H9 (cell line): ENCODE results near the gene SELENOM. TPM values are rescaled to one million over a fixed set of nuclear protein-coding genes. Genes with fewer than 3 reads are reported as not detected.
A peak's percentile ranks its signal among the peaks of the same experiment; 100 is the strongest.

Experiments used
- DNase-seq: peaks from one replicate; pipeline ENCODE4 v3.0.0-alpha.2; 2017
- H2AFZ ChIP-seq: one replicate; pipeline ENCODE4 v1.6.1; 2013; ENCODE audit warnings: mild to moderate bottlenecking, low read length, control low read depth, moderate library complexity
- H2AK5ac ChIP-seq: 2 replicates; pipeline ENCODE4 v1.6.1; 2013; ENCODE audit warnings: low read length, control low read depth, mixed read lengths; ENCODE audit not compliant: insufficient read length
- H2BK120ac ChIP-seq: one replicate; pipeline ENCODE4 v1.6.1; 2013; ENCODE audit warnings: low read depth, mild to moderate bottlenecking, low read length, control low read depth, inconsistent platforms; ENCODE audit not compliant: poor library complexity, severe bottlenecking
- H2BK12ac ChIP-seq: 2 replicates; pipeline ENCODE4 v1.6.1; 2013; ENCODE audit warnings: low read length, control low read depth, mixed read lengths, low read depth; ENCODE audit not compliant: insufficient read length
- H2BK15ac ChIP-seq: 2 replicates; pipeline ENCODE4 v1.6.1; 2013; ENCODE audit warnings: low read depth, low read length, control low read depth
- H2BK20ac ChIP-seq: one replicate; pipeline ENCODE4 v1.6.1; 2013; ENCODE audit warnings: low read depth, mild to moderate bottlenecking, low read length, control low read depth, inconsistent platforms; ENCODE audit not compliant: poor library complexity, severe bottlenecking
- H2BK5ac ChIP-seq: 2 replicates; pipeline ENCODE4 v1.6.1; 2013; ENCODE audit warnings: low read length, control low read depth, mixed read lengths; ENCODE audit not compliant: insufficient read length
- H3K14ac ChIP-seq: 2 replicates; pipeline ENCODE4 v1.6.1; 2013; ENCODE audit warnings: low read length, control low read depth; ENCODE audit not compliant: insufficient read depth
- H3K18ac ChIP-seq: 2 replicates; pipeline ENCODE4 v1.6.1; 2013; ENCODE audit warnings: low read depth, mild to moderate bottlenecking, mixed read lengths, low read length, control low read depth; ENCODE audit not compliant: insufficient read length
- H3K23ac ChIP-seq: 2 replicates; pipeline ENCODE4 v1.6.1; 2013; ENCODE audit warnings: low read length, control low read depth, mixed read lengths, low read depth; ENCODE audit not compliant: insufficient read length
- H3K23me2 ChIP-seq: 2 replicates; pipeline ENCODE4 v1.6.1; 2013; ENCODE audit warnings: low read depth, mild to moderate bottlenecking, mixed read lengths, low read length, control low read depth; ENCODE audit not compliant: insufficient read length, poor library complexity, severe bottlenecking
- H3K27ac ChIP-seq: 2 replicates; pipeline ENCODE4 v1.5.1; 2013; ENCODE audit warnings: low read length, control low read depth, mixed read lengths, low read depth; ENCODE audit not compliant: insufficient read length
- H3K27me3 ChIP-seq: 2 replicates; pipeline ENCODE4 v1.6.1; 2013; ENCODE audit warnings: low read length, control low read depth, inconsistent platforms; ENCODE audit not compliant: insufficient read depth
- H3K4ac ChIP-seq: 2 replicates; pipeline ENCODE4 v1.6.1; 2013; ENCODE audit warnings: low read depth, mild to moderate bottlenecking, control low read depth, inconsistent platforms, low read length, moderate library complexity
- H3K4me1 ChIP-seq: 2 replicates; pipeline ENCODE4 v1.6.1; 2013; ENCODE audit warnings: low read length, control low read depth, inconsistent platforms; ENCODE audit not compliant: insufficient read depth
- H3K4me2 ChIP-seq: 2 replicates; pipeline ENCODE4 v1.6.1; 2013; ENCODE audit warnings: low read length, control low read depth, mixed read lengths; ENCODE audit not compliant: insufficient read length, insufficient read depth
- H3K56ac ChIP-seq: 2 replicates; pipeline ENCODE4 v1.6.1; 2013; ENCODE audit warnings: low read depth, mild to moderate bottlenecking, mixed read lengths, low read length, control low read depth; ENCODE audit not compliant: insufficient read length
- H3K79me1 ChIP-seq: 2 replicates; pipeline ENCODE4 v1.6.1; 2013; ENCODE audit warnings: low read depth, mild to moderate bottlenecking, moderate library complexity, low read length, control low read depth, inconsistent platforms; ENCODE audit not compliant: insufficient read depth, poor library complexity, severe bottlenecking
- H3K79me2 ChIP-seq: 2 replicates; pipeline ENCODE4 v1.6.1; 2013; ENCODE audit warnings: low read length, control low read depth, inconsistent platforms; ENCODE audit not compliant: insufficient read depth
- H3K9ac ChIP-seq: 2 replicates; pipeline ENCODE4 v1.6.1; 2013; ENCODE audit warnings: low read length, control low read depth, mixed read lengths; ENCODE audit not compliant: insufficient read length; ENCODE audit errors: extremely low read depth
- H3K9me3 ChIP-seq: one replicate; pipeline ENCODE4 v1.6.1; 2013; ENCODE audit warnings: low read depth, low read length, inconsistent platforms; ENCODE audit not compliant: control insufficient read depth
- H3T11ph ChIP-seq: one replicate; pipeline ENCODE4 v1.6.1; 2013; ENCODE audit warnings: mild to moderate bottlenecking, low read length, control low read depth, inconsistent platforms
- H4K20me1 ChIP-seq: one replicate; pipeline ENCODE4 v1.6.1; 2013; ENCODE audit not compliant: control insufficient read depth, insufficient read length, insufficient read depth
- H4K5ac ChIP-seq: 2 replicates; pipeline ENCODE4 v1.6.1; 2013; ENCODE audit warnings: low read depth, mild to moderate bottlenecking, mixed read lengths, low read length, control low read depth; ENCODE audit not compliant: insufficient read length
- H4K8ac ChIP-seq: replicated peaks from 2 replicates; pipeline ENCODE4 v1.6.1; 2013; ENCODE audit warnings: low read length, control low read depth, mixed read lengths, low read depth; ENCODE audit not compliant: insufficient read length
- H4K91ac ChIP-seq: 2 replicates; pipeline ENCODE4 v1.6.1; 2013; ENCODE audit warnings: low read depth, mild to moderate bottlenecking, moderate library complexity, mixed read lengths, low read length, control low read depth; ENCODE audit not compliant: insufficient read length
- H3K27ac Mint-ChIP-seq, 3 experiments: 2 replicates in 2 of 3; 3 replicates in 1 of 3; pipeline ENCODE4 v1.8.0; 2020 to 2021; ENCODE audit warnings: mixed read lengths in 3 of 3, mild to moderate bottlenecking in 1 of 3, moderate library complexity in 1 of 3
- H3K27me3 Mint-ChIP-seq: 2 replicates; pipeline ENCODE4 v1.8.0; 2021; ENCODE audit warnings: low read depth, mild to moderate bottlenecking, moderate library complexity, mixed read lengths
- H3K36me3 Mint-ChIP-seq, 3 experiments: 2 replicates in 2 of 3; 3 replicates in 1 of 3; pipeline ENCODE4 v1.8.0; 2020 to 2021; ENCODE audit warnings: low read depth in 3 of 3, mixed read lengths in 3 of 3; ENCODE audit not compliant: insufficient read depth in 1 of 3
- H3K4me1 Mint-ChIP-seq, 2 experiments: 2 replicates each; pipeline ENCODE4 v1.8.0; 2020; ENCODE audit warnings: mixed read lengths in 2 of 2
- H3K4me3 Mint-ChIP-seq, 2 experiments: 2 replicates in 1 of 2; 3 replicates in 1 of 2; pipeline ENCODE4 v1.8.0; 2020 to 2021; ENCODE audit warnings: mild to moderate bottlenecking in 2 of 2, mixed read lengths in 2 of 2, moderate library complexity in 1 of 2
- H3K9me3 Mint-ChIP-seq, 2 experiments: 2 replicates in 1 of 2; 3 replicates in 1 of 2; pipeline ENCODE4 v1.8.0; 2020; ENCODE audit warnings: mild to moderate bottlenecking in 2 of 2, mixed read lengths in 2 of 2, moderate library complexity in 1 of 2
- WGBS: extraction: QIAGEN DNeasy Blood & Tissue Kit; methylation state at CpG from one replicate; pipeline ENCODE4 v1.1.7; 2013; ENCODE audit warnings: missing lambda C conversion rate, low lambda C conversion rate, mixed read lengths; ENCODE audit not compliant: insufficient read length; ENCODE audit errors: extremely low coverage; 5-methylcytosine and 5-hydroxymethylcytosine counted together
- total RNA-seq: library from RNA; stranded (reverse); gene quantifications from 2 replicates; pipeline ENCODE4 v1.2.1, GENCODE V29; 2021
- TF ChIP-seq, protein P1 (sequence below): fragments of 200-600 bp; sonication (generic); conservative IDR thresholded peaks from 3 replicates; pipeline ENCODE4 v1.8.0; 2021; ENCODE audit warnings: antibody characterized with exemption, mild to moderate bottlenecking

Gene SELENOM
- total RNA-seq, 1 experiment from 2014 or later, result 18.6 TPM

DNA sequence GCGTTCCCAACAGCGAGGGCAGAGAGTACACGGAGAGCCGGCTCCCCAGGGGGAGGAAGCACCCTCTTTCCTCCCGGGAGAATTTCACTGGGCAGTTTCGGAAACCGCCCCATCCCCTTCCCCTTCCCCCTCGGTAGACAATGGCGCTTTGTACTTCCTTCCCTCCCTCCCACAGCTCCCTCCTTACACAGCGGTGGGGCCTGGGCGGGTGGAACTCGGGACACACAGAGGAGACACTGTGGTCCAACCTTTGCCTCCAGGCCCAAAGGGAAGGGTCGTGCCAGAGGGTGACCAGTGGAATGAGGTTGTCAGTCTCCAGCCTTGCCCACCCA lies 21.9 kb downstream of the SELENOM start:
- Histone ChIP-seq H3K18ac (peak overlapping the region; percentile 46), H3K14ac (peak overlapping the region; percentile 55), H2AK5ac (no peak overlapping the region), H3K9me3 (no peaks in the 10 kb centered on the region), H2BK5ac (no peak overlapping the region), H3K56ac (no peak overlapping the region), H3K4ac (no peak overlapping the region), H2AFZ (no peak overlapping the region), H3K4me2 (peak overlapping the region; percentile 90), H2BK15ac (no peak overlapping the region), H3T11ph (no peak overlapping the region), H3K79me2 (no peaks in the 10 kb centered on the region; the same call in 1 of the 2 replicates), H2BK120ac (no peak overlapping the region), H3K4me1 (no peaks in the 10 kb centered on the region), H4K20me1 (no peaks in the 10 kb centered on the region), H2BK20ac (no peak overlapping the region), H4K91ac (no peak overlapping the region), H4K8ac (no peak overlapping the region), H3K79me1 (no peaks in the 10 kb centered on the region), H2BK12ac (no peak overlapping the region), H3K27ac (no peak overlapping the region), H3K27me3 (no peaks in the 10 kb centered on the region), H3K23me2 (peaks cover 10% of the 10 kb centered on the region), H3K9ac (no peak overlapping the region), H3K23ac (no peak overlapping the region), H4K5ac (peak overlapping the region; percentile 39)
- H3K4me3 Mint-ChIP-seq, result peak overlapping the region; percentile 72 to 80
- WGBS, result no CpG with 5 or more reads among the region's 13 CpGs
- peaks cover 30 to 39% of the 10 kb centered on the region in 2 experiments for H3K4me1 Mint-ChIP-seq
- TF ChIP-seq, protein P1, sequence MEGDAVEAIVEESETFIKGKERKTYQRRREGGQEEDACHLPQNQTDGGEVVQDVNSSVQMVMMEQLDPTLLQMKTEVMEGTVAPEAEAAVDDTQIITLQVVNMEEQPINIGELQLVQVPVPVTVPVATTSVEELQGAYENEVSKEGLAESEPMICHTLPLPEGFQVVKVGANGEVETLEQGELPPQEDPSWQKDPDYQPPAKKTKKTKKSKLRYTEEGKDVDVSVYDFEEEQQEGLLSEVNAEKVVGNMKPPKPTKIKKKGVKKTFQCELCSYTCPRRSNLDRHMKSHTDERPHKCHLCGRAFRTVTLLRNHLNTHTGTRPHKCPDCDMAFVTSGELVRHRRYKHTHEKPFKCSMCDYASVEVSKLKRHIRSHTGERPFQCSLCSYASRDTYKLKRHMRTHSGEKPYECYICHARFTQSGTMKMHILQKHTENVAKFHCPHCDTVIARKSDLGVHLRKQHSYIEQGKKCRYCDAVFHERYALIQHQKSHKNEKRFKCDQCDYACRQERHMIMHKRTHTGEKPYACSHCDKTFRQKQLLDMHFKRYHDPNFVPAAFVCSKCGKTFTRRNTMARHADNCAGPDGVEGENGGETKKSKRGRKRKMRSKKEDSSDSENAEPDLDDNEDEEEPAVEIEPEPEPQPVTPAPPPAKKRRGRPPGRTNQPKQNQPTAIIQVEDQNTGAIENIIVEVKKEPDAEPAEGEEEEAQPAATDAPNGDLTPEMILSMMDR, result no peak; the same call in 2 of the 3 replicates
- peak overlapping the region in 1 of 3 experiments; percentile 82; a peak in 2 of 7 replicates for H3K27ac Mint-ChIP-seq
- no peaks in the 10 kb centered on the region for H3K9me3 Mint-ChIP-seq
- H3K36me3 Mint-ChIP-seq, result peaks cover 0 to 2% (median 2%) of the 10 kb centered on the region in 3 experiments; a peak in 4 of 7 replicates
- DNase-seq, result no peak
- H3K27me3 Mint-ChIP-seq, result peaks cover 5% of the 10 kb centered on the region
